ENCODE measurements around the gene MIEF1. TPM values are rescaled to one million over a fixed set of nuclear protein-coding genes. Genes with fewer than 3 reads are reported as not detected.
"Not testable (repeated sequence)": the region's sequence is repeated elsewhere in the genome, so short reads cannot be mapped to it uniquely, and the experiment has no call there.

MIEF1 gene
- total RNA-seq, 4 donors from 2014 or later = 16.5 to 51.0 (median 41.3) TPM

GRCh38 chr22:39504071-39504470 lies 2.0 kb downstream of the MIEF1 start:
- Histone ChIP-seq H3K9me3 (no peaks in the 10 kb centered on the region), H3K27ac (no peak overlapping the region), H3K27me3 (no peaks in the 10 kb centered on the region), H3K36me3 (peaks cover 0 to 53% (median 0%) of the 10 kb centered on the region in 3 donors), H3K4me1 (peaks cover 5 to 25% (median 7%) of the 10 kb centered on the region in 4 donors), H3K4me3 (peak overlapping the region in 1 of 4 donors; percentile 86)
- TF ChIP-seq, protein P1, sequence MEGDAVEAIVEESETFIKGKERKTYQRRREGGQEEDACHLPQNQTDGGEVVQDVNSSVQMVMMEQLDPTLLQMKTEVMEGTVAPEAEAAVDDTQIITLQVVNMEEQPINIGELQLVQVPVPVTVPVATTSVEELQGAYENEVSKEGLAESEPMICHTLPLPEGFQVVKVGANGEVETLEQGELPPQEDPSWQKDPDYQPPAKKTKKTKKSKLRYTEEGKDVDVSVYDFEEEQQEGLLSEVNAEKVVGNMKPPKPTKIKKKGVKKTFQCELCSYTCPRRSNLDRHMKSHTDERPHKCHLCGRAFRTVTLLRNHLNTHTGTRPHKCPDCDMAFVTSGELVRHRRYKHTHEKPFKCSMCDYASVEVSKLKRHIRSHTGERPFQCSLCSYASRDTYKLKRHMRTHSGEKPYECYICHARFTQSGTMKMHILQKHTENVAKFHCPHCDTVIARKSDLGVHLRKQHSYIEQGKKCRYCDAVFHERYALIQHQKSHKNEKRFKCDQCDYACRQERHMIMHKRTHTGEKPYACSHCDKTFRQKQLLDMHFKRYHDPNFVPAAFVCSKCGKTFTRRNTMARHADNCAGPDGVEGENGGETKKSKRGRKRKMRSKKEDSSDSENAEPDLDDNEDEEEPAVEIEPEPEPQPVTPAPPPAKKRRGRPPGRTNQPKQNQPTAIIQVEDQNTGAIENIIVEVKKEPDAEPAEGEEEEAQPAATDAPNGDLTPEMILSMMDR (IDR thresholded peaks at IDR 0.05) = no peak
- no peak for TF ChIP-seq POLR2A (IDR thresholded peaks at IDR 0.05)
- no peak for DNase-seq

DNA sequence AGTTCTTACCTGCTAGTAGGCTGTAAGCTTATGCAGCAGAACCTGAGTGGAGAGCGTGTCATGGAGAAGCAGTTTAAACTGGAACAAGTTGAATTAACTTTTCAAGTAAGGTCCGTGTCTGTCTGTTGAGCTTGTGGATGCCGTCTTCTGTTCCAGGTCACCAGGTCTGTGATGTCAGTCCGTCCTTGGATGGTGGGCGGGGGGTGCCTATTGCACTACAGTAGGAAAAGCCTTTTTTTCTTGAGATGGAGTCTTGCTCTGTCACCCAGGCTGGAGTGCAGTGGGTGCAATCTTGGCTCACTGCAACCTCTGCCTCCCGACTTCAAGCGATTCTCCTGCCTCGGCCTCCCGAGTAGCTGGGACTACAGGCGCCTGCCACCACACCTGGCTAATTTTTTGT lies 4.9 kb downstream of the MIEF1 start:
- H3K27me3 ChIP-seq, H3K4me3 ChIP-seq, DNase-seq, H3K27ac ChIP-seq, H3K9me3 ChIP-seq: not testable (repeated sequence)
- Histone ChIP-seq H3K36me3 (peaks cover 0 to 81% (median 0%) of the 10 kb centered on the region in 3 donors), H3K4me1 (peaks cover 5 to 17% (median 9%) of the 10 kb centered on the region in 4 donors)

- H3K4me3 ChIP-seq = no peak overlapping the region
- H3K36me3 ChIP-seq = peaks cover 0 to 95% (median 0%) of the 10 kb centered on the region in 3 donors
- H3K9me3 ChIP-seq = no peaks in the 10 kb centered on the region
- no peaks in the 10 kb centered on the region for H3K27me3 ChIP-seq
- H3K27ac ChIP-seq = no peak overlapping the region
- no peak for DNase-seq
- TF ChIP-seq, protein P1 (IDR thresholded peaks at IDR 0.05) = no peak
- TF ChIP-seq POLR2A (IDR thresholded peaks at IDR 0.05) = no peak
- H3K4me1 ChIP-seq = peaks cover 4 to 12% (median 5%) of the 10 kb centered on the region in 4 donors
Observed at GRCh38 chr22:39508393-39508792, 6.3 kb downstream of the MIEF1 start.

DNA sequence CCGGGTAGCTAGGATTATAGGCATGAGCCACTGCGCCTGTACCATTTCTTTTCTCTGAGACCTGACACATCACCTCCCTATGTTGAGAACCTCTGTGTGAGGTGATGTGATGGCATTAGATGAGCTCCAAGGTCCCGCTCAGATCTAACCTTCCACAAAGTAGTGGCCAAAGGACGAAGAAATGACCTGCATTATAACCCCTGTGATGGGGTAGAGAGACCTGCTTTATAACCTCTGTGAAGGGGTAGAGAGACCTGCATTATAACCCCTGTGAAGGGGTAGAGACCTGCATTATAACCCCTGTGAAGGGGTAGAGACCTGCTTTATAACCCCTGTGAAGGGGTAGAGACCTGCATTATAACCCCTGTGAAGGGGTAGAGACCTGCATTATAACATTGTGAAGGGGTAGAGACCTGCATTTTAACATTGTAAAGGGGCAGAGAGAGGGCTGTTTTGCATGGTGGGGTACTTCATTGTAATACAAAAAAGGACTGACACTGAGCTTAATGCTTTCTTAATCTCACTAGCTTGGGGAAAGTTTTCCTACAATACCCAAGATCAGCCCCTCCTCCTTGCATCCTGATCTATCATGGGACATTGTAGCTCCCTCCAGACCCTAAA lies 8.5 kb downstream of the MIEF1 start:
- Histone ChIP-seq H3K36me3 (peaks cover 0 to 99% (median 0%) of the 10 kb centered on the region in 3 donors), H3K4me1 (peaks cover 0 to 4% (median 0%) of the 10 kb centered on the region in 4 donors), H3K27ac (peak overlapping the region in 1 of 4 donors; percentile 65), H3K9me3 (no peaks in the 10 kb centered on the region), H3K27me3 (no peaks in the 10 kb centered on the region), H3K4me3 (no peak overlapping the region)
- TF ChIP-seq, protein P1 (IDR thresholded peaks at IDR 0.05) = no peak
- TF ChIP-seq POLR2A (IDR thresholded peaks at IDR 0.05) = no peak
- DNase-seq = no peak

- TF ChIP-seq POLR2A (IDR thresholded peaks at IDR 0.05) = no peak
- Histone ChIP-seq H3K9me3 (no peaks in the 10 kb centered on the region), H3K36me3 (peaks cover 0 to 99% (median 0%) of the 10 kb centered on the region in 3 donors), H3K27me3 (no peaks in the 10 kb centered on the region), H3K4me3 (no peak overlapping the region), H3K27ac (no peak overlapping the region), H3K4me1 (peaks cover 0 to 4% (median 0%) of the 10 kb centered on the region in 4 donors)
- DNase-seq = no peak
Observed at GRCh38 chr22:39511226-39511625, 9.1 kb downstream of the MIEF1 start.

DNA sequence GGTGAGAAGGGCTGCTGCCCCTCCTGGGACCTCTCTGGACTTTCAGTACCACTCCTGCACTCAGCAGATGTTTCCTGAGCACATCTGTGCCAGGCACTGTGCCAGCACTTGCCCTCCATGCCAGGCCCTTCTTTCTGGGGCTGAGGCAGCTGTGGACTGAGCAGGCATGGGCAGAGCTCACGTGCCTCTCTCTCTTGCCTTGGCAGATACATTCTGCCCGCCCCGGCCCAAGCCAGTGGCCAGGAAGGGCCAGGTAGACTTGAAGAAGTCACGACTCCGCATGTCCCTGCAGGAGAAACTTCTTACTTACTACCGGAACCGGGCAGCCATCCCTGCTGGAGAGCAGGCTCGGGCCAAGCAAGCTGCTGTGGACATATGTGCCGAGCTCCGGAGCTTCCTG lies 9.9 kb downstream of the MIEF1 start:
- no peak for TF ChIP-seq POLR2A (IDR thresholded peaks at IDR 0.05)
- TF ChIP-seq, protein P1 (IDR thresholded peaks at IDR 0.05) = no peak
- peaks cover 0 to 97% (median 0%) of the 10 kb centered on the region in 3 donors for H3K36me3 ChIP-seq

More for the DNA sequence above, 9.9 kb downstream of the MIEF1 start:
- H3K27ac ChIP-seq = no peak overlapping the region
- H3K27me3 ChIP-seq = no peaks in the 10 kb centered on the region
- no peak overlapping the region for H3K4me3 ChIP-seq
- no peak for DNase-seq
- peaks cover 0 to 4% (median 0%) of the 10 kb centered on the region in 4 donors for H3K4me1 ChIP-seq
- no peaks in the 10 kb centered on the region for H3K9me3 ChIP-seq
